HCT116 (cell line): ENCODE results near the gene RHD.

Experiments
- ATF3 ChIP-seq: IDR thresholded peaks from 2 replicates; pipeline ENCODE4 v1.6.1; 2012
- CBX3 ChIP-seq: IDR thresholded peaks from 2 replicates; pipeline ENCODE4 v1.6.1; 2012; ENCODE audit warnings: low read depth
- CEBPB ChIP-seq: IDR thresholded peaks from 2 replicates; pipeline ENCODE4 v1.6.1; 2012; ENCODE audit warnings: low read depth
- CTCF ChIP-seq, 3 experiments: fragments of 200-600 bp in 1 of 3; sonication (generic) in 1 of 3; IDR thresholded peaks in 2 of 3; conservative IDR thresholded peaks in 1 of 3; 2 replicates each; pipeline ENCODE4 v1.5.1; 2012 to 2017; ENCODE audit warnings: low read depth in 2 of 3, low read length in 2 of 3, antibody characterized with exemption in 1 of 3, borderline replicate concordance in 1 of 3, control low read depth in 1 of 3, mild to moderate bottlenecking in 1 of 3, mixed read lengths in 1 of 3, mixed run types in 1 of 3, moderate library complexity in 1 of 3; ENCODE audit not compliant: insufficient read depth in 1 of 3
- ELF1 ChIP-seq: IDR thresholded peaks from 2 replicates; pipeline ENCODE4 v1.6.1; 2012; ENCODE audit warnings: low read depth, borderline replicate concordance
- EZH2 ChIP-seq: fragments of 200-600 bp; sonication (generic); IDR thresholded peaks from 2 replicates; pipeline ENCODE4 v1.6.1; 2017; ENCODE audit warnings: antibody characterized with exemption, mixed run types
- MAX ChIP-seq: IDR thresholded peaks from 2 replicates; pipeline ENCODE4 v1.6.1; 2012
- POLR2A ChIP-seq: IDR thresholded peaks from 2 replicates; pipeline ENCODE4 v1.7.0; 2011; ENCODE audit warnings: borderline replicate concordance; ENCODE audit not compliant: insufficient read depth, insufficient read length; ENCODE audit errors: extremely low read depth
- POLR2AphosphoS5 ChIP-seq: IDR thresholded peaks from 2 replicates; pipeline ENCODE4 v1.6.1; 2011; ENCODE audit warnings: mild to moderate bottlenecking, low read depth, low read length, moderate library complexity
- REST ChIP-seq: IDR thresholded peaks from 2 replicates; pipeline ENCODE4 v1.6.1; 2012; ENCODE audit warnings: low read depth
- SIN3A ChIP-seq: IDR thresholded peaks from 2 replicates; pipeline ENCODE4 v1.6.1; 2012; ENCODE audit warnings: low read depth
- YY1 ChIP-seq: IDR thresholded peaks from 2 replicates; pipeline ENCODE4 v1.6.1; 2011; ENCODE audit warnings: low read length, low read depth, moderate library complexity, mild to moderate bottlenecking; ENCODE audit not compliant: insufficient replicate concordance; ENCODE audit errors: extremely low read depth
- ZBTB33 ChIP-seq: IDR thresholded peaks from 2 replicates; pipeline ENCODE4 v1.6.1; 2011; ENCODE audit warnings: mild to moderate bottlenecking, low read length, moderate library complexity; ENCODE audit not compliant: insufficient replicate concordance; ENCODE audit errors: extremely low read depth
- ZFX ChIP-seq: fragments of 450-650 bp; IDR thresholded peaks from 2 replicates; pipeline ENCODE4 v1.6.1; 2017

GRCh38 chr1:25223471-25223870 is 48.8 kb upstream of the RHD start:
- TF ChIP-seq CTCF (IDR thresholded peaks at IDR 0.05 in 2 of 3, conservative IDR thresholded peaks at IDR 0.05 in 1 of 3; ENCODE audit: borderline replicate concordance in 1 of 3, insufficient read depth in 1 of 3, low read depth in 2 of 3, low read length in 2 of 3): no peak
- TF ChIP-seq POLR2A: no peak
- TF ChIP-seq ZFX: no peak
- no peak for TF ChIP-seq POLR2AphosphoS5
- no peak for TF ChIP-seq CEBPB
- no peak for TF ChIP-seq YY1
- no peak for TF ChIP-seq SIN3A
- TF ChIP-seq ATF3: no peak
- TF ChIP-seq EZH2: no peak
- TF ChIP-seq CBX3: no peak
- no peak for TF ChIP-seq ZBTB33
- no peak for TF ChIP-seq REST
- no peak for TF ChIP-seq MAX
- no peak for TF ChIP-seq ELF1
